Measurements from ENCODE around the gene NPHS1.
A peak's percentile ranks its signal among the peaks of the same experiment; 100 is the strongest.
"Not testable (repeated sequence)": the region's sequence is repeated elsewhere in the genome, so short reads cannot be mapped to it uniquely, and the experiment has no call there.

Gene NPHS1

DNA sequence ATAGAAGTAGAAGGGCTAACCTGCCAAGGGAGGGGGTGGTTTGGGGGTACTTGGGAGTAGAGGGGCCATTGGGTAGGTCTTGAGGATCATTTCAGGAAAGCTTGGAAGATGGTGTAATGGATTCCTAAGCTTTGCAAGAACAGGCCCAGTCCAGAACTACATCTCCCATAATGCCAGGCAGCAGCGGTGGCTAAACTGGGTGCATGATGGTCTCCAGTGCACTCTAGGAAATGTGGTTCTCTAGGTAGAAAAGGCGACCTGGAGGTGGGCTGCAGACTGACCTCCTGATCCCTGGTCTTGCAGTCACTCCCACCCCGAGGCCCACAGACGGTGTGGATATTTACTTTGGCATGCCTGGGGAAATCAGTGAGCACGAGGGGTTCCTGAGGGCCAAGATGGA lies 19.9 kb upstream of the NPHS1 start:
- no peak for DNase-seq

GRCh38 chr19:35871611-35872010 lies 19.3 kb upstream of the NPHS1 start:
- no peak for DNase-seq

DNA sequence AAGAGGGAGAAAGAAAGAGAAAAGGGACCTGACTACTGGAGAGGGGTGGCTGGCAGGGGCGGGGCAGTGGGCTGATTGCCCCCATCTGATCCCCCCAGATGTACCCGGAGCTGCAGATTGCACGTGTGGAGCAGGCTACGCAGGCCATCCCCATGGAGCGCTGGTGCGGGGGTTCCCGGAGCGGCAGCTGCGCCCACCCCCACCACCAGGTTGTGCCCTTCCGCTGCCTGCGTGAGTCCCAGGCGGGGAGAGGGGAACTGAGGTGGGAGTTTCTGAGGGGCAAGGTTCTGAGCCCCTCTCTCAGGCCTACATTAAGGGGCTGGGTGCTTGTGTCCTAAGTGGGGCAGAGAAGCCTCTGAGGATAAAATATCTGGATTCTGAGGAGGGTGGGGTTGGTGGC lies 18.5 kb upstream of the NPHS1 start:
- no peak for DNase-seq

DNA sequence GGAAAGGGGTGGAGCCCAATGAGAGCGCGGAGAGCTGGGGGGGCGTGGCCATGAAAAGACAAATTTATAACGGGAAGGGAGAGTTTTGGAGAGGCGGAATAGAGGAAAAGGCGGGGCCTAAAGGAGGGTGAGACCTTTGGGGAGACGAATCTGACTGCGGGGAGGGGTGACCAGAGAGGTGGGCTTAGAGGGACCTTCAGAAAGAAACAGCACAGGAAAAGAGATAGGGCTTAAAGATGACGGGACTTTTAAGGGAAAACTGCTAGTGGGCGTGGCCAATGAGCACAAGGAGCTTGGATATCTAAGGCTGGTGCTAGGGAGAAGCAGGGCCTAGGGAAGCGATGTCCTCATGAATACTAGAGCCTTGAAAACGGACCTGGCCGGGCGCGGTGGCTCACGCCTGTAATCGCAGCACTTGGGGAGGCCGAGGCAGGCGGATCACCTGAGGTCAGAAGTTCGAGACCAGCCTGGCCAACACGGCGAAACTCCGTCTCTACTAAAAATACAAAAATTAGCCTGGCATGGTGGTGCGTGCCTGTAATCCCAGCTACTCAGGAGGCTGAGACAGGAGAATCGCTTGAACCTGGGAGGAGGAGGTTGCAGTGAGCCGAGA lies 17.9 kb upstream of the NPHS1 start:
- not testable (repeated sequence) for DNase-seq

DNA sequence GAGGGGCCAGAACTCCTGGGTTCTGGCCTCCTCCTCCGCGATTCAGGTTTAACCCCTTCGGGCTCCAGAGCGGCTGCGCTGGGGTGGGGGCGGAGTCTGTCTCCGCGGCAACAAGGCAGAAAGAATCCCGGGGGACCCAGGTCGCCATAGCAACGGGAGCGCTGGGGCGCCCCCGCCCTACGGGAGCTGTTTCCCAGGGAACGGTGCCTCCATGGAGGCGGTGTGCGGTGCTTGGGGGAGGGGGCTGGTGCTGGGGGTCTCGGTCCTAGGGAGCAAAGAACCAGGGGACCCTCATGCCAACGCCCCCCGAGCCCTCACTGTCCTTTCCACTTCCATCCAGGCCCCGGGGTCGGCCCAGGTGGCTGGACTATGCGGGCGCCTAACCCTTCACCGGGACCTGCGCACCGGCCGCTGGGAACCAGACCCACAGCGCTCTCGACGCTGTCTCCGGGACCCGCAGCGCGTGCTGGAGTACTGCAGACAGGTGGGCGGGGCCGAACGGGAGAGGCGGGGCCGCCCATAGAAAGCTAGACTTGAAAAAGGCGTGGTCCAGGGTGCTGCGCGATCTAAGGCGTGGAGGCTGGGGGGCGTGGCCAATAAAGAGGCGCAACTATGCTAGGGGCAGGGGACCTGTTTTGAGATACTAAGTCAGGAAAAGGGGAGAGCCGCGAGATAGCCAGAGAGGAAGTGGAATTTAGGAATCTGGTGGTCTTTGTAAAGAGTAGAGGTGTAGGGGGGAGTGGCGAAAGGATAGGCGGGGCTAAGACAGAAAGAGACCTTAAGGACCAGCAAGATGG lies 17.2 kb upstream of the NPHS1 start:
- DNase-seq = peak; percentile 47

GRCh38 chr19:35868823-35869326 lies 16.6 kb upstream of the NPHS1 start:
- no peak for DNase-seq

- DNase-seq = peak; percentile 48
These were observed 16.0 kb upstream of the NPHS1 start, which contains the start of gene APLP1 for GRCh38 chr19:35868172-35868822. Gene APLP1 (plus strand): TSS chr19:35868574. CDS start chr19:35868637, 63 bp downstream.

- DNase-seq = no peak
These were observed 10.7 kb upstream of the NPHS1 start for GRCh38 chr19:35863018-35863417.

GRCh38 chr19:35862528-35862927 lies 10.2 kb upstream of the NPHS1 start:
- no peak for DNase-seq

- DNase-seq = no peak
These were observed 9.4 kb upstream of the NPHS1 start for GRCh38 chr19:35861640-35862160.

DNA sequence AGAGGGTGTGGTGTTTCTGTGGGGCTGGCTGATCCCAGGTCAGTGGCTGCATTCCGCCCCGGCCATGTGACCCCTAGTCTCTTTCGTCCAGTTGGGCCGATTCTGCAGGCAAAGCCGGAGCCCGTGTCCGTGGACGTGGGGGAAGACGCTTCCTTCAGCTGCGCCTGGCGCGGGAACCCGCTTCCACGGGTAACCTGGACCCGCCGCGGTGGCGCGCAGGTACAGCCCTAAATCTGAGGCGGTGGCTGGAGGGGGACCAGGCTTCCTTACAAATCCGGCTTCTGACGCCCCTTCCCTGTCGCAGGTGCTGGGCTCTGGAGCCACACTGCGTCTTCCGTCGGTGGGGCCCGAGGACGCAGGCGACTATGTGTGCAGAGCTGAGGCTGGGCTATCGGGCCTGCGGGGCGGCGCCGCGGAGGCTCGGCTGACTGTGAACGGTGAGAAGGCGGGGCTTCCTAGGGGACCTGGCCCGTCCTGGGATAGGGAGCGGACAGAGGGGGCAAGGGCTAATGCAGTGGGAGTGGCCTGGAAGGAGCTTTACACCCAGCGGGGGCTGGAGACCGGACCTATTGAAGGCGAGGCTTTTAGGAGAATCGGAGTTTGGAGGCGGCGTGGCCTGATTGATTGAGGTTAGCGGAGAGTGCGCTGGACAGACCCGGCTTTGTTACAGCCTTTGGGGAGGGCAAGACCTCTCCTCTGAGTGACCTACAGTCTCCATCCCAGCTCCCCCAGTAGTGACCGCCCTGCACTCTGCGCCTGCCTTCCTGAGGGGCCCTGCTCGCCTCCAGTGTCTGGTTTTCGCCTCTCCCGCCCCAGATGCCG lies 8.7 kb upstream of the NPHS1 start:
- no peak for DNase-seq

GRCh38 chr19:35860436-35860817 lies 8.1 kb upstream of the NPHS1 start:
- DNase-seq = no peak

DNA sequence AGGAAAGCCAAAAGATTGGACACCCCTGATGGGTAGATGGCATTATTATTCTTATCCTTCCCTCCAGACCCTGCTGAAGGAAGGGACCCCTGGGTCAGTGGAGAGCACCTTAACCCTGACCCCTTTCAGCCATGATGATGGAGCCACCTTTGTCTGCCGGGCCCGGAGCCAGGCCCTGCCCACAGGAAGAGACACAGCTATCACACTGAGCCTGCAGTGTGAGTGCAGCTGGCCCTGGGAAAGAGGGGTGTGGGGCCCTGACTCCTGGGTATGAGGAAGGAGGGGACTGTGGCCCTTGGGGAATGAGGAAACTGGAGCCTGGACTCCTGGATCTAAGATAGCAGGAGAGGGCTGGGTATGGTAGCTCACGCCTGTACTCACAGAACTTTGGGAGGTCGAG lies 7.1 kb upstream of the NPHS1 start:
- no peak for DNase-seq

- DNase-seq = no peak
These were observed 6.0 kb upstream of the NPHS1 start for GRCh38 chr19:35858311-35858710.

- DNase-seq = no peak
These were observed 4.3 kb upstream of the NPHS1 start, which contains the start of gene KIRREL2 for GRCh38 chr19:35856546-35857149. Gene KIRREL2 (plus strand): TSS chr19:35856911. CDS start chr19:35857120, 209 bp downstream.

DNA sequence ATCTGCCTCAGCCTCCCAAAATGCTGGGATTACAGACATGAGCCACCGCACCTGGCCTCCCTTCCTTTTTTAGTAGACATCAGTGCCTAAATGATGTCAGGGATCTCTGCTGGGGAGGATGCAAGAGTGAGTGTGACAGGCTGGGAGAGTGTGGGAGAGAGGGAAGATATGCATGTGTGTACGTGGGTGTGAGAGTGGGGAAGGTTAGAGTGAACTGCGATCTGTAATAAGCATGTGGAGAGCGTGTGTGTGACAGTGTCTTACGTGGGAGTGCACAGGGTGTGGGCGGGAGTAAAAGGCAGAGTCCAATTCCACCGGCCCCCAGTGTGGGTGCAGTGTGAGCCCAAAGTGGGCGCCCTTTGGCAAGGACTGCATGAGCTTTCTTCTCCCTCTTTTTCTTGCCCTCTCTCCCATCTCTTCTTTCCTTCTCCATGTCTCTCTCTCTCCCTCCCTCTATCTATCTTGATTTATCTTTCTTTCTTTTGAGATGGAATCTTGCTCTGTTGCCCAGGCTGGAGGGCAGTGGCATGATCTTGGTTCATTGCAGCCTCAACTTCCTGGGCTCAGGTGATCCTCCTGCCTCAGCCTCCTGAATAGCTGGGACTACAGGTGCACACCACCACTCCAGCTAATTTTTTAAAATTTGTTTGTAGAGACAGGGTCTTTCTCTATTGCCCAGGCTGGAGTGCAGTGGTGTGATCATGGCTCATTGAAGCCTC lies 893 bp upstream of the NPHS1 start:
- DNase-seq = no peak

GRCh38 chr19:35851213-35852028 lies 883 bp downstream of the NPHS1 start:
- DNase-seq = no peak

- DNase-seq = no peak
These were observed 3.3 kb downstream of the NPHS1 start for GRCh38 chr19:35848919-35849505.

DNA sequence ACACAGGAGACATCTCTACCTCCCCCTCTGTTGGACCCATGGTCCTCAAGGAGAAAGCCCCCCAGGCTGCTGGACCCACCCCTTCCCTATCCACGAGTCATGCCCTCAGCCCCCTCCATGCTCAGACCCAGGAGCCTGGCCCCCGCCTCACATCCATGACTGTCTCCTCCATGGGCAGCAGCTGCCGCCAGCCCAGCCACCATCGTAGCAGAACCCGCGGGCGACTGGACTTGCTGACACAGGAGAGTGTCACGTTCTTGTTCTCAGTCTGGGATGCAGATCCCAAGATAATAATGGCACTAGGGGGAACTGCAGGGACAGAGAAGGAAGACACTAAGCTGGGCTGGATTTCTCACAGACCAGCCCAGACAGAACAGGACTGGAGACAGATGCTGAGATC lies 3.8 kb downstream of the NPHS1 start:
- no peak for DNase-seq

GRCh38 chr19:35847911-35848310 lies 4.4 kb downstream of the NPHS1 start:
- no peak for DNase-seq
